ENCODE data around the gene PPP6R2. TPM values are rescaled to one million over a fixed set of nuclear protein-coding genes. Genes with fewer than 3 reads are reported as not detected.

Gene PPP6R2
- total RNA-seq, 1 experiment from 2014 or later = 42.6 TPM

- Histone ChIP-seq H3K79me1 (ENCODE audit: insufficient read depth, low read depth, low read length, poor library complexity, severe bottlenecking) (no peaks in the 10 kb centered on the region), H2BK20ac (ENCODE audit: low read depth, low read length, poor library complexity, severe bottlenecking) (no peak overlapping the region), H3K9ac (ENCODE audit: extremely low read depth, insufficient read length, low read length) (no peak overlapping the region), H3K4me1 (ENCODE audit: insufficient read depth, low read length) (no peaks in the 10 kb centered on the region), H3K23ac (ENCODE audit: insufficient read length, low read depth, low read length) (no peak overlapping the region), H3K56ac (ENCODE audit: insufficient read length, low read depth, low read length) (no peak overlapping the region), H2AFZ (ENCODE audit: low read length) (no peak overlapping the region), H3K27ac (ENCODE audit: insufficient read length, low read depth, low read length) (no peak overlapping the region), H2BK15ac (ENCODE audit: low read depth, low read length) (no peak overlapping the region), H2AK5ac (ENCODE audit: insufficient read length, low read length) (no peak overlapping the region), H3K9me3 (ENCODE audit: control insufficient read depth, low read depth, low read length) (no peaks in the 10 kb centered on the region), H2BK12ac (ENCODE audit: insufficient read length, low read depth, low read length) (no peak overlapping the region), H3T11ph (ENCODE audit: low read length) (no peak overlapping the region), H2BK120ac (ENCODE audit: low read depth, low read length, poor library complexity, severe bottlenecking) (no peak overlapping the region), H3K4me2 (ENCODE audit: insufficient read depth, insufficient read length, low read length) (no peak overlapping the region), H3K23me2 (ENCODE audit: insufficient read length, low read depth, low read length, poor library complexity, severe bottlenecking) (no peaks in the 10 kb centered on the region), H4K8ac (replicated peaks; ENCODE audit: insufficient read length, low read depth, low read length) (no peak overlapping the region), H2BK5ac (ENCODE audit: insufficient read length, low read length) (no peak overlapping the region), H4K20me1 (ENCODE audit: control insufficient read depth, insufficient read depth, insufficient read length) (peaks cover 2% of the 10 kb centered on the region), H3K14ac (ENCODE audit: insufficient read depth, low read length) (no peak overlapping the region; the same call in 1 of the 2 replicates), H3K27me3 (ENCODE audit: insufficient read depth, low read length) (no peaks in the 10 kb centered on the region), H3K4ac (ENCODE audit: low read depth, low read length) (no peak overlapping the region), H4K91ac (ENCODE audit: insufficient read length, low read depth, low read length) (no peak overlapping the region), H4K5ac (ENCODE audit: insufficient read length, low read depth, low read length) (no peak overlapping the region), H3K79me2 (ENCODE audit: insufficient read depth, low read length) (no peaks in the 10 kb centered on the region), H3K18ac (ENCODE audit: insufficient read length, low read depth, low read length) (no peak overlapping the region)
- Mint-ChIP-seq H3K36me3 (ENCODE audit: insufficient read depth in 1 of 3, low read depth in 3 of 3) (no peaks in the 10 kb centered on the region), H3K9me3 (no peaks in the 10 kb centered on the region), H3K27me3 (ENCODE audit: low read depth) (peaks cover 19% of the 10 kb centered on the region), H3K27ac (no peak overlapping the region; a peak in 1 of 7 replicates), H3K4me3 (no peak overlapping the region), H3K4me1 (peaks cover 4 to 5% of the 10 kb centered on the region in 2 experiments)
- DNase-seq = no peak
- WGBS (ENCODE audit: extremely low coverage, insufficient read length, low lambda C conversion rate) = no CpG with 5 or more reads among the region's 7 CpGs
- TF ChIP-seq, protein P1, sequence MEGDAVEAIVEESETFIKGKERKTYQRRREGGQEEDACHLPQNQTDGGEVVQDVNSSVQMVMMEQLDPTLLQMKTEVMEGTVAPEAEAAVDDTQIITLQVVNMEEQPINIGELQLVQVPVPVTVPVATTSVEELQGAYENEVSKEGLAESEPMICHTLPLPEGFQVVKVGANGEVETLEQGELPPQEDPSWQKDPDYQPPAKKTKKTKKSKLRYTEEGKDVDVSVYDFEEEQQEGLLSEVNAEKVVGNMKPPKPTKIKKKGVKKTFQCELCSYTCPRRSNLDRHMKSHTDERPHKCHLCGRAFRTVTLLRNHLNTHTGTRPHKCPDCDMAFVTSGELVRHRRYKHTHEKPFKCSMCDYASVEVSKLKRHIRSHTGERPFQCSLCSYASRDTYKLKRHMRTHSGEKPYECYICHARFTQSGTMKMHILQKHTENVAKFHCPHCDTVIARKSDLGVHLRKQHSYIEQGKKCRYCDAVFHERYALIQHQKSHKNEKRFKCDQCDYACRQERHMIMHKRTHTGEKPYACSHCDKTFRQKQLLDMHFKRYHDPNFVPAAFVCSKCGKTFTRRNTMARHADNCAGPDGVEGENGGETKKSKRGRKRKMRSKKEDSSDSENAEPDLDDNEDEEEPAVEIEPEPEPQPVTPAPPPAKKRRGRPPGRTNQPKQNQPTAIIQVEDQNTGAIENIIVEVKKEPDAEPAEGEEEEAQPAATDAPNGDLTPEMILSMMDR (conservative IDR thresholded peaks at IDR 0.05) = no peak
Measured at GRCh38 chr22:50318356-50318697, 24.8 kb upstream of the PPP6R2 start.

Data from H9 (cell line).